Ectodermal cell (in vitro differentiated cells): ENCODE data around the gene NEGR1.

Experiments
- H3K27ac ChIP-seq: 2 replicates; pipeline ENCODE4 v1.7.0; 2013; ENCODE audit warnings: mild to moderate bottlenecking, low read depth, low read length; ENCODE audit not compliant: insufficient read depth, poor library complexity, severe bottlenecking
- H3K27me3 ChIP-seq: 2 replicates; pipeline ENCODE4 v1.7.0; 2013; ENCODE audit warnings: mild to moderate bottlenecking, low read length; ENCODE audit not compliant: insufficient read depth, control insufficient read depth, poor library complexity, severe bottlenecking
- H3K36me3 ChIP-seq: one replicate; pipeline ENCODE4 v1.7.0; 2013; ENCODE audit warnings: low read length; ENCODE audit not compliant: control insufficient read depth, insufficient read depth
- H3K4me1 ChIP-seq: one replicate; pipeline ENCODE4 v1.7.0; 2013; ENCODE audit warnings: low read length; ENCODE audit not compliant: control insufficient read depth, insufficient read depth
- H3K4me3 ChIP-seq: 2 replicates; pipeline ENCODE4 v1.7.0; 2013; ENCODE audit warnings: low read depth, low read length, control low read depth; ENCODE audit not compliant: insufficient read depth
- H3K9me3 ChIP-seq: 2 replicates; pipeline ENCODE4 v1.7.0; 2013; ENCODE audit warnings: mild to moderate bottlenecking, low read length, moderate library complexity; ENCODE audit not compliant: control insufficient read depth
- WGBS, 2 experiments: methylation state at CpG; one replicate each; pipeline ENCODE4 v1.1.7; 2013; ENCODE audit warnings: missing lambda C conversion rate in 2 of 2; 5-methylcytosine and 5-hydroxymethylcytosine counted together

Gene NEGR1

DNA sequence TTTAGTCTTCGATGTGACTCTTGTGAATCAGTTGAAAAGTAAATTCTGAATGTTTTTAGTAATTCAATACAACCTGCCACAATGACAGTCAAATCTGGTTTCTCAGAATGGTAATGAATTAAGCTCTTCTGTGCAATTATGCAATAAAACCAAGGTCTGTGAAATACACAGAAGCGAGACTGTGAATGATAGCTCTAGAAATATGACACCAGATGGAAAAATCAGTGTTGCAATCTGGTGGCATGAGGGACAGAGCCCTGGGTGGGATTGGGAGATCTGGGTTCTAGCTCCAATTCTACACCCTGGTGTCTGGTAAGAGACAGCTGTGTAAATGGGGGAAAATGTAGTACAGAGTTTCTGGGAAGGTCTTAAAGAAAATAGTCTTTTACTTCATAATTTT lies 615.1 kb downstream of the NEGR1 start:
- no peaks in the 10 kb centered on the region for H3K4me1 ChIP-seq
- WGBS, 2 experiments, result 93 to 96% methylated on average over 2 of the region's 2 CpGs
- no peaks in the 10 kb centered on the region for H3K36me3 ChIP-seq
- no peak overlapping the region for H3K27ac ChIP-seq
- H3K4me3 ChIP-seq, result no peak overlapping the region
- H3K9me3 ChIP-seq, result no peaks in the 10 kb centered on the region
- no peaks in the 10 kb centered on the region for H3K27me3 ChIP-seq

DNA sequence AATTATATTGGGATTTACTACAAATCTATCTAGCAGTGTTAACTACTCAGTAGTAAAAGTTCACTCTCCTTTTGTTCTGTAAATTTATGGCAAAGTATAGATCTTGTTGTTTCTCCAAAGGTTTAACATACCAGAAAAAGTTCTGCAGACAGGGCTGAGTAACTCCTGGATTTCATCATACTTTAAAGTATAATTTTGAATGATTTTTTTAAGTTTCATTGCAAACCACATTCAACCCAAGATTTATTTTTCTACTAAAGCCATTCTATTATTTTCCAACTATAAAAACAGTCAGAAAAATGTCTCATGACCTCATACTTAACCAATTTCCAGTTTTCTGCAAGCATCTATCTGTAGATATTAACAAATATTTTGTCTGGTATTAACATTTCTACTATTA lies 615.7 kb downstream of the NEGR1 start:
- H3K4me3 ChIP-seq, result no peak overlapping the region
- H3K9me3 ChIP-seq, result no peaks in the 10 kb centered on the region
- H3K4me1 ChIP-seq, result no peaks in the 10 kb centered on the region
- H3K27ac ChIP-seq, result no peak overlapping the region
- no peaks in the 10 kb centered on the region for H3K27me3 ChIP-seq
- H3K36me3 ChIP-seq, result no peaks in the 10 kb centered on the region

DNA sequence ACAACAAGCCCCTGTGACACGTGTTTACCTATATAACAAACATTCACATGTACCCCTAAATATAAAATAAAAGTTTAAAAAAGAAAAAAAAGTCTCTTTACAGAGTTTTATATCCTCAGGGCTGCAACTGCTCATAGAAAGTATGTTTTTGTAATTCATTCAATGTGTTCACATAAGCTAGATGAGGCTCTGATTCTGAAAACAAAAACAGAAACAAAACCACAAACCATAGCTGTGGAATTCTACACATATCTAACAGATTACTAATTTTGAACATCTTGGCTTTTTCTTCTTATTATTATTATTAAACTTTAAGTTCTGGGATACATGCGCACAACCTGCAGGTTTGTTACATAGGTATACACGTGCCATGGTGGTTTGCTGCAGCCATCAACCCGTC lies 621.9 kb downstream of the NEGR1 start:
- no peaks in the 10 kb centered on the region for H3K36me3 ChIP-seq
- WGBS, 2 experiments, result 84 to 89% methylated on average over 3 to 4 of the region's 4 CpGs
- H3K27me3 ChIP-seq, result no peaks in the 10 kb centered on the region
- no peak overlapping the region for H3K4me3 ChIP-seq
- H3K9me3 ChIP-seq, result no peaks in the 10 kb centered on the region
- no peak overlapping the region for H3K27ac ChIP-seq
- no peaks in the 10 kb centered on the region for H3K4me1 ChIP-seq

DNA sequence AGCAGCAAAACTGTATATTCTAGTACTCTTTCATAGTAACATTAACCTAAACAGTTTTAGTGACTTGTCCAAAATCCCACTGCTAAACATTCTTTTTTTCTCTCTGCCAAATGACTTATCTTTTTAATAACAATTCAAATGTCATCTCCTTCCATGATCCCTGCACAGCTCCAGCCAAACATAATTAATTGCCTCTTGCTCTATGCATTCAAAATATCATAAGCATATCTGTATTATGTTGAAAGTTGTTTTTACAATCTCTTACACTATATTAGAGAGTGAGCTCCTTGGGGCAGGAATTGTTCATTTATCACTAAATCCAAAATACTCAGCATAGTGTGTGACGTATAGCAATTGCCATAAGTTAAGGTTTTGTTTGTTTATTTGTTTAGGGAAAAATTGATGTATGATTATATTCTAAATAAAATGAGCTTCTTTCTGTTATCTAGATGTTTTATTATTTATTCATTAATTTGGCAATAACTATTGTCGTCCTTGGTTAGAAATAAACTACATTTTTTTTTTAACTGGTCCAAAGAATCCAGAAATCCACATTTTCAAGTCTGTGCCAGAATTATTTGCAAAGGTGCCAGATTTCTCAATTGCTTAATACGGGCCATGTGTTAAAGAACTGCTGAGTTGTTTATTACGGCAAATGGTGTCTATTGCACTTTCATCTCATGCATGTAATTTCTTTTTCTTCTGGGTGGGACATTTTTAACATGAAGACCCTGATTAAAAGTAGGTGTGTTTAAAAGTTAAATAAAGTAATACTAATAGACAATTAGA lies 624.3 kb downstream of the NEGR1 start:
- H3K27ac ChIP-seq, result no peak overlapping the region
- no peaks in the 10 kb centered on the region for H3K9me3 ChIP-seq
- H3K4me1 ChIP-seq, result no peaks in the 10 kb centered on the region
- H3K27me3 ChIP-seq, result no peaks in the 10 kb centered on the region
- H3K36me3 ChIP-seq, result no peaks in the 10 kb centered on the region
- no peak overlapping the region for H3K4me3 ChIP-seq
- WGBS, 2 experiments, result 94 to 100% methylated on average over 1 to 4 of the region's 4 CpGs

DNA sequence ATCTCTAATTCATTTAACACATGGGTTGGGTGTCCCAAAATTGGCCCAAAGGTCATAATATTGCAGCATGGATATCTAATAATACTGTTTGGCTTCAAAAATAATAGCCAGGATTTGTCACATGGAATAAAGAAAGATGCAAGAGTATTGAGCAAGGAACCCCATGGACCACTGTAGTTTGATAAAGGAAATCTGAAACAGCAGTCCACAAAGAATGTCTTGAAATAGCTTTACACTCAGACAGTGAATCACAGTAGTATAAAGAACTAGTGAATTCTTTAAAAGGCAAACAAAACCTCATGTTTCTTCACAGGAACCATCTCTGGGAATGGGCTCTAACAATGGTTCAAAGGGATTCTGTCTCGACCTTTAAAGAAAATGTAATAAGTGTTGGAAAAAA lies 625.4 kb downstream of the NEGR1 start:
- Histone ChIP-seq H3K27ac (no peak overlapping the region), H3K36me3 (no peaks in the 10 kb centered on the region), H3K27me3 (no peaks in the 10 kb centered on the region), H3K4me3 (no peak overlapping the region), H3K9me3 (no peaks in the 10 kb centered on the region), H3K4me1 (no peaks in the 10 kb centered on the region)
- WGBS, 2 experiments, result 83% methylated on average over 1 of the region's 1 CpG; no CpG with 5 or more reads in 1 of the 2 experiments

DNA sequence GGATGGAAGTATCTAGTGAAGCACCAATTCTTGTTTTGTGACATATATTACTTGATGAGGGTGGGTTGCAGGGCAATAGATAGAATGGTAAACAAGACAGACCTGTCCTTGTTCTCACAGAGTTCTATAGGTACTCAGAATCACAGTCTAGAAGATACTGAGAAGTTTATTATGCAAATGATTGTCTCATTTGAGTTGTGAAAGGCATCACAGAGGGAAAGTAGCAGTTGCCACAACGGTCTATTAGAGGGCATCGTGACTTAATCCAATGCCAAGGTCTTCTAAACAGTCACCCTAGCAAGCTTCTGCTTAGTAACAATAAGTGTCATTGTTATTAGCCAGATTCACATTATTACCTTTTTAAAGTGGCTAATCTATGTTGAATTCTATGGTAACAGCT lies 626.7 kb downstream of the NEGR1 start:
- no peaks in the 10 kb centered on the region for H3K4me1 ChIP-seq
- no peak overlapping the region for H3K4me3 ChIP-seq
- H3K9me3 ChIP-seq, result no peaks in the 10 kb centered on the region
- no peaks in the 10 kb centered on the region for H3K36me3 ChIP-seq
- 93% methylated on average over 2 of the region's 2 CpGs for WGBS, 2 experiments
- no peak overlapping the region for H3K27ac ChIP-seq
- no peaks in the 10 kb centered on the region for H3K27me3 ChIP-seq

DNA sequence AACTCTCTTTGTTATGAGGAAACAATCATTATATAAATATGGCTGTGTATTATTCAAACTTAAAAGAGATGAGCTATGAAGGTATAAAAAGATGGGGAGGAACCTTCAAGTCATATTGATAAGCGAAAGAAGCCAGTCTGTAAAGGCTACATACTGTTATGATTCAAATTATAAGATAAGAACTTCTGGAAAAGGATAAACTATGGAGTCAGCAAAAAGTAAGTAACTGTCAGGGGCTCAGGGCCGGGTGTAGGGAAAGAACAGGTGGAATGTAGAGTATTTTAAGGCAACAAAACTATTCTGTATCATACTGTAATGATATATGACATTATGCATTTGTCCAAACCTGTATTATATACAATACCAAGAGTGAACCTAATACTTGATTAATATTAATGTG lies 628.4 kb downstream of the NEGR1 start:
- H3K27ac ChIP-seq, result no peak overlapping the region
- H3K9me3 ChIP-seq, result no peaks in the 10 kb centered on the region
- no peaks in the 10 kb centered on the region for H3K27me3 ChIP-seq
- no peak overlapping the region for H3K4me3 ChIP-seq
- H3K36me3 ChIP-seq, result no peaks in the 10 kb centered on the region
- WGBS, 2 experiments, result 80 to 98% methylated on average over 1 to 2 of the region's 2 CpGs
- no peaks in the 10 kb centered on the region for H3K4me1 ChIP-seq

DNA sequence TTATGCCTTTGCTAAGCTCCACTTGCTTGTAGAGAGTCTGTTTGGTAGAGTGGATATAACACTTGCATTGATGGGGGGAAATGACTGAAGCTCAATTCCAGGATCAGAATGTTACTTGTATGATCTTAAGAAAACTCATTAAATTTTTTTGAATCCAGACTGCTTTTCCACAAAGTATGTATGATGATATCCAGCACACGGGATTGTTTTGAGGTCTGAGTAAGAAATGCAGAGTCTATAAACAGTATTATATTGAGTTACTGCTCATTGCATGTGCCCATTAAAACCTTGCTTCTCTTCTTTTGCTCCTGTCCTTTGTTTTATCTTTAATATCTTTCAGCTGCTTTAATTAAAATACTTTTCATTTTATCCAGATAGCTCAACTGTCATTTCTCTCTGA lies 631.1 kb downstream of the NEGR1 start:
- 100% methylated on average over 1 of the region's 1 CpG; no CpG with 5 or more reads in 1 of the 2 experiments for WGBS, 2 experiments
- no peaks in the 10 kb centered on the region for H3K9me3 ChIP-seq
- H3K27ac ChIP-seq, result no peak overlapping the region
- no peaks in the 10 kb centered on the region for H3K4me1 ChIP-seq
- no peaks in the 10 kb centered on the region for H3K36me3 ChIP-seq
- H3K4me3 ChIP-seq, result no peak overlapping the region
- no peaks in the 10 kb centered on the region for H3K27me3 ChIP-seq

DNA sequence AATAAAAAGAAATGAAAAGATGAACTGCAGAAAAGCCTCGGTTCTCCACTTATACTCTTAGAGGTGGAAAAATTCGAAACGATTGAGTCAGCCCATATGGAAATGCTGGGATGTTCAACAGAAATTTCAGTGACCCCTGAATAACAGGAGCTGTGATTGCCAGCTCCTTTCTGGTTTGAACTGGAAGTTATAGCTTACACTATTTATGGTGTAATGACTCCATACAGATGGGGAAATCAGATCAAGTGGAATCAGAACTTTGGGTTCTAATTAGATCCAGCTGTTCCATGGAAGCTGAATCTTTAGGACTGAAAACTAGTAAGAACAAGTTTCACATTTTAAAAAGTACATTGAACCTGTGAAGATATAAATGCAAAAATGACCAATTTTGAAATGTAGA lies 632.2 kb downstream of the NEGR1 start:
- no peak overlapping the region for H3K27ac ChIP-seq
- WGBS, 2 experiments, result 94 to 96% methylated on average over 3 of the region's 3 CpGs
- H3K4me3 ChIP-seq, result no peak overlapping the region

DNA sequence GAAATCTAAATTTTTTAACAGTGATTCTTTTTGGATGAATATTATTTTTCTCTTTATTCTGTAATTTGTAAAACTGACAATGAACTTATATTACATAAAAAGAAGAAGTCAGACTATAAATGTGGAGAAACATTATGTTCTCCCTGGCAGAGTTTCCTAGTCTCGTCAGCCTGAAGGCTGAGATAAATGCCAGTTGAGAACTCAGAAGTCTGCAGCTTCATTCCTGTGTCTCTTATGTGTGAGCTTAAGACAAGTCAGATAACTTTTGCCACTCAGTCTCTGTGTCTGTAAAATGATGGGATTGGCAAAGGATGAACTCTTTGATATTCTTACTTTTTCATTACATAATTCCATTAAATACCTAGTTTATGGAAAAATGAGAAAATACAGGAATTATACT lies 632.7 kb downstream of the NEGR1 start:
- WGBS, 2 experiments, result 91 to 93% methylated on average over 1 of the region's 1 CpG
- H3K36me3 ChIP-seq, result no peaks in the 10 kb centered on the region
- H3K4me3 ChIP-seq, result no peak overlapping the region
- no peak overlapping the region for H3K27ac ChIP-seq
- no peaks in the 10 kb centered on the region for H3K27me3 ChIP-seq
- H3K9me3 ChIP-seq, result no peaks in the 10 kb centered on the region
- no peaks in the 10 kb centered on the region for H3K4me1 ChIP-seq

More for the DNA sequence above, 632.2 kb downstream of the NEGR1 start:
- H3K27me3 ChIP-seq, result no peaks in the 10 kb centered on the region
- no peaks in the 10 kb centered on the region for H3K9me3 ChIP-seq
- H3K36me3 ChIP-seq, result no peaks in the 10 kb centered on the region
- H3K4me1 ChIP-seq, result no peaks in the 10 kb centered on the region
